ENCODE results near the gene ZDHHC8.

DNA sequence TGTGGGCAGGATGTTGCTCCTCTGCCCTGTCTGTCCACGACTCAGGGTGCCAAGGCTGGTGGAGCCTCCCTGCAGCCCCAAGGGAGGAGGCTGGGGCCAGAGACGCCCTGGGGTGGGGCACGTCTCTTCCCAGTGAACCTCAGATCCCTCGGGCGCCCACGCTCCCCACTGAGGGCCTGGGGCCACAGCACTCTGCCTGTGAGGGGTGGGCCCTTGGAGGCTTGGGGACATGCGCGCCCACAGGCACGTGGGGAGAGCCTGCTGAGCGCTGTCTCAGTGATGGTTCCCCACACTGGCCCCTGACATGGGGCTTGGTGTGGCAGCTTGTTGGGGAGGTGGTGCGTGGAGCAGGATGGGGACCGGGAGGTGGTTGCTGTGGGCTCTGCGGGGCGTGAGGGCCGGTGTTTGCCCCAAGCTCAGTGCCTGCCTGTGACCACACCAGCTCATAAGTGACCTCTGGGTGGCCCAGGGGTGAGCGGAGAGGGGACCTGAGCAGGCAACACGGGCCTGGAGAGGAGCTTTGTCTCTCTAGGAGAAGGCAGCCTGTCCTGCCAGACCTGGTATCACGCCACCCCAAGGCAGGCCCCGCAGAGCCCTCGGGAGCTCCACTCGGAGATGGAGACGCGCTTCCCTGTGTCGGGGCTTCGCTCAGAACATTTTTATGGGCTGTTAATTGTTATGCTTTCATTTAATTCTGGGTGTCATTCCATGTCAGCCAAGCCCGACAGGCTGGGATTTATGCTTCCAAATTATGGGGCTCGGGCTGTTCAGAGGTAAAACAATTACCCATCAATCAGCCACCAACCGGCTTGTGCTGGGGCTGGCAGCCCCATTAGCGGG lies 46.7 kb downstream of the ZDHHC8 start:
- TF ChIP-seq, protein P1, sequence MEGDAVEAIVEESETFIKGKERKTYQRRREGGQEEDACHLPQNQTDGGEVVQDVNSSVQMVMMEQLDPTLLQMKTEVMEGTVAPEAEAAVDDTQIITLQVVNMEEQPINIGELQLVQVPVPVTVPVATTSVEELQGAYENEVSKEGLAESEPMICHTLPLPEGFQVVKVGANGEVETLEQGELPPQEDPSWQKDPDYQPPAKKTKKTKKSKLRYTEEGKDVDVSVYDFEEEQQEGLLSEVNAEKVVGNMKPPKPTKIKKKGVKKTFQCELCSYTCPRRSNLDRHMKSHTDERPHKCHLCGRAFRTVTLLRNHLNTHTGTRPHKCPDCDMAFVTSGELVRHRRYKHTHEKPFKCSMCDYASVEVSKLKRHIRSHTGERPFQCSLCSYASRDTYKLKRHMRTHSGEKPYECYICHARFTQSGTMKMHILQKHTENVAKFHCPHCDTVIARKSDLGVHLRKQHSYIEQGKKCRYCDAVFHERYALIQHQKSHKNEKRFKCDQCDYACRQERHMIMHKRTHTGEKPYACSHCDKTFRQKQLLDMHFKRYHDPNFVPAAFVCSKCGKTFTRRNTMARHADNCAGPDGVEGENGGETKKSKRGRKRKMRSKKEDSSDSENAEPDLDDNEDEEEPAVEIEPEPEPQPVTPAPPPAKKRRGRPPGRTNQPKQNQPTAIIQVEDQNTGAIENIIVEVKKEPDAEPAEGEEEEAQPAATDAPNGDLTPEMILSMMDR (optimal IDR thresholded peaks at IDR 0.05 in 1 of 3, IDR thresholded peaks at IDR 0.05 in 1 of 3, conservative IDR thresholded peaks at IDR 0.05 in 1 of 3; ENCODE audit: extremely low read depth in 1 of 3, insufficient read depth in 2 of 3, low read length in 3 of 3), result no peak
- no peak for TF ChIP-seq EZH2 (IDR thresholded peaks at IDR 0.05; ENCODE audit: low read length)
